ENCODE data around the gene SRSF3. TPM values are rescaled to one million over a fixed set of nuclear protein-coding genes. Genes with fewer than 3 reads are reported as not detected.
"Not testable (repeated sequence)": the region's sequence is repeated elsewhere in the genome, so short reads cannot be mapped to it uniquely, and the experiment has no call there.

SRSF3 gene
- total RNA-seq, 2 experiments from 2014 or later = 394 to 441 TPM

- Mint-ChIP-seq H3K4me1 (peaks cover 12% of the 10 kb centered on the region), H3K27ac (no peak overlapping the region), H3K9me3 (no peaks in the 10 kb centered on the region), H3K27me3 (no peaks in the 10 kb centered on the region), H3K36me3 (ENCODE audit: low read depth) (no peaks in the 10 kb centered on the region), H3K4me3 (no peak overlapping the region)
- DNase-seq = no peak
- POLR2A ChIA-PET = interaction anchor here (0.7 kb wide), 1 partner anchor 78 kb away, joined by 4 read pairs; no protein-coding TSS in a partner anchor
- CTCF ChIA-PET = interaction anchor here (0.6 to 1.3 kb wide), 4 partner anchors 15 to 1113 kb away, joined by 3 to 7 read pairs (median 4); no protein-coding TSS in a partner anchor
Observed at GRCh38 chr6:36580184-36580526, 14.0 kb upstream of the SRSF3 start.

GRCh38 chr6:36581716-36582115 is 12.4 kb upstream of the SRSF3 start:
- no peaks in the 10 kb centered on the region for H3K36me3 Mint-ChIP-seq (ENCODE audit: low read depth)
- DNase-seq = no peak
- no peaks in the 10 kb centered on the region for H3K9me3 Mint-ChIP-seq
- H3K4me3 Mint-ChIP-seq = no peak overlapping the region
- ChIA-PET CTCF (interaction anchor here (1.2 to 1.8 kb wide), 3 partner anchors 11 to 125 kb away, joined by 3 to 4 read pairs (median 3); no protein-coding TSS in a partner anchor), POLR2A (no interaction called here)
- H3K4me1 Mint-ChIP-seq = peaks cover 12% of the 10 kb centered on the region
- no peak overlapping the region for H3K27ac Mint-ChIP-seq
- no peaks in the 10 kb centered on the region for H3K27me3 Mint-ChIP-seq

GRCh38 chr6:36586606-36587005 is 7.6 kb upstream of the SRSF3 start:
- POLR2A ChIA-PET = no interaction called here
- no peak overlapping the region for H3K27ac Mint-ChIP-seq
- H3K4me3 Mint-ChIP-seq = no peak overlapping the region
- no peaks in the 10 kb centered on the region for H3K9me3 Mint-ChIP-seq
- CTCF ChIA-PET = interaction anchor here (1.7 kb wide), 1 partner anchor 246 kb away, joined by 3 read pairs; no protein-coding TSS in a partner anchor
- H3K36me3 Mint-ChIP-seq (ENCODE audit: low read depth) = no peaks in the 10 kb centered on the region
- H3K27me3 Mint-ChIP-seq = no peaks in the 10 kb centered on the region
- H3K4me1 Mint-ChIP-seq = peaks cover 9% of the 10 kb centered on the region
- no peak for DNase-seq

GRCh38 chr6:36589025-36589400 is 5.1 kb upstream of the SRSF3 start:
- H3K4me3 Mint-ChIP-seq; H3K27me3 Mint-ChIP-seq; H3K36me3 Mint-ChIP-seq (ENCODE audit: low read depth); H3K27ac Mint-ChIP-seq; DNase-seq; POLR2A ChIA-PET; H3K9me3 Mint-ChIP-seq: not testable (repeated sequence)
- H3K4me1 Mint-ChIP-seq = peaks cover 18% of the 10 kb centered on the region
- CTCF ChIA-PET = interaction anchor here (1.4 to 1.7 kb wide), 2 partner anchors 13 to 375 kb away, joined by 4 read pairs; no protein-coding TSS in a partner anchor

GRCh38 chr6:36590237-36590636 is 3.9 kb upstream of the SRSF3 start:
- Mint-ChIP-seq H3K36me3 (ENCODE audit: low read depth) (peaks cover 12% of the 10 kb centered on the region), H3K27me3 (no peaks in the 10 kb centered on the region), H3K4me1 (peaks cover 18% of the 10 kb centered on the region), H3K4me3 (no peak overlapping the region), H3K9me3 (no peaks in the 10 kb centered on the region), H3K27ac (no peak overlapping the region)
- DNase-seq = no peak
- POLR2A ChIA-PET = no interaction called here
- CTCF ChIA-PET = no interaction called here

- no peak for DNase-seq
- H3K27ac Mint-ChIP-seq = peak overlapping the region; percentile 91
- ChIA-PET POLR2A (no interaction called here), CTCF (no interaction called here)
- peaks cover 23% of the 10 kb centered on the region for H3K4me1 Mint-ChIP-seq
- no peaks in the 10 kb centered on the region for H3K9me3 Mint-ChIP-seq
- peaks cover 31% of the 10 kb centered on the region for H3K36me3 Mint-ChIP-seq (ENCODE audit: low read depth)
- H3K27me3 Mint-ChIP-seq = no peaks in the 10 kb centered on the region
- peak overlapping the region; percentile 76 for H3K4me3 Mint-ChIP-seq
Observed at GRCh38 chr6:36592221-36592655, 1.9 kb upstream of the SRSF3 start.

GRCh38 chr6:36593569-36594028 is 563 bp upstream of the SRSF3 start:
- peaks cover 43% of the 10 kb centered on the region for H3K36me3 Mint-ChIP-seq (ENCODE audit: low read depth)
- ChIA-PET POLR2A (no interaction called here), CTCF (no interaction called here)
- DNase-seq = peak; percentile 67
- H3K27me3 Mint-ChIP-seq = no peaks in the 10 kb centered on the region
- peak overlapping the region; percentile 100 for H3K27ac Mint-ChIP-seq
- H3K4me3 Mint-ChIP-seq = peak overlapping the region; percentile 98
- peaks cover 32% of the 10 kb centered on the region for H3K4me1 Mint-ChIP-seq
- no peaks in the 10 kb centered on the region for H3K9me3 Mint-ChIP-seq

GRCh38 chr6:36594816-36595643 is 868 bp downstream of the SRSF3 start:
- Mint-ChIP-seq H3K36me3 (ENCODE audit: low read depth) (peaks cover 58% of the 10 kb centered on the region), H3K9me3 (no peaks in the 10 kb centered on the region), H3K4me1 (peaks cover 47% of the 10 kb centered on the region), H3K27me3 (no peaks in the 10 kb centered on the region), H3K27ac (peak overlapping the region; percentile 100), H3K4me3 (peak overlapping the region; percentile 98)
- peak; percentile 39 for DNase-seq
- ChIA-PET POLR2A (interaction anchor here (0.6 kb wide), 1 partner anchor 154 kb away, joined by 3 read pairs; no protein-coding TSS in a partner anchor), CTCF (interaction anchor here (0.5 to 1.3 kb wide), 4 partner anchors 13 to 39 kb away, joined by 3 to 6 read pairs (median 4); no protein-coding TSS in a partner anchor)

GRCh38 chr6:36596356-36596755 is 2.2 kb downstream of the SRSF3 start:
- DNase-seq = no peak
- Mint-ChIP-seq H3K36me3 (ENCODE audit: low read depth) (peaks cover 70% of the 10 kb centered on the region), H3K27me3 (no peaks in the 10 kb centered on the region), H3K4me3 (peak overlapping the region; percentile 98), H3K4me1 (peaks cover 53% of the 10 kb centered on the region), H3K9me3 (no peaks in the 10 kb centered on the region), H3K27ac (peak overlapping the region; percentile 100)
- ChIA-PET CTCF (interaction anchor here (0.6 to 1.3 kb wide), 3 partner anchors 12 to 28 kb away, joined by 3 to 6 read pairs (median 4); no protein-coding TSS in a partner anchor), POLR2A (interaction anchor here (0.6 to 0.7 kb wide), 3 partner anchors 51 to 438 kb away, joined by 3 to 4 read pairs (median 3); no protein-coding TSS in a partner anchor)

GRCh38 chr6:36597775-36598174 is 3.6 kb downstream of the SRSF3 start:
- Mint-ChIP-seq H3K4me1 (peaks cover 56% of the 10 kb centered on the region), H3K36me3 (ENCODE audit: low read depth) (peaks cover 80% of the 10 kb centered on the region), H3K27me3 (no peaks in the 10 kb centered on the region), H3K4me3 (peak overlapping the region; percentile 98), H3K9me3 (no peaks in the 10 kb centered on the region), H3K27ac (peak overlapping the region; percentile 100)
- ChIA-PET CTCF (interaction anchor here (0.6 to 4.5 kb wide), 10 partner anchors 9 to 306 kb away, joined by 3 to 25 read pairs (median 4); no protein-coding TSS in a partner anchor), POLR2A (interaction anchor here (0.6 to 1.3 kb wide), 5 partner anchors 8 to 178 kb away, joined by 3 to 7 read pairs (median 4); no protein-coding TSS in a partner anchor)
- DNase-seq = no peak

- Mint-ChIP-seq H3K4me1 (peaks cover 57% of the 10 kb centered on the region), H3K27me3 (no peaks in the 10 kb centered on the region), H3K27ac (peak overlapping the region; percentile 68), H3K9me3 (no peaks in the 10 kb centered on the region), H3K4me3 (peak overlapping the region; percentile 98), H3K36me3 (ENCODE audit: low read depth) (peaks cover 83% of the 10 kb centered on the region)
- ChIA-PET POLR2A (interaction anchor here (1.0 to 1.3 kb wide), 2 partner anchors 53 to 70 kb away, joined by 4 to 5 read pairs; no protein-coding TSS in a partner anchor), CTCF (interaction anchor here (1.3 to 4.5 kb wide), 6 partner anchors 8 to 307 kb away, joined by 3 to 25 read pairs (median 4); no protein-coding TSS in a partner anchor)
- DNase-seq = no peak
Observed at GRCh38 chr6:36598326-36598725, 4.2 kb downstream of the SRSF3 start.

GRCh38 chr6:36598739-36599318 is 4.7 kb downstream of the SRSF3 start:
- POLR2A ChIA-PET = interaction anchor here (1.0 to 1.3 kb wide), 2 partner anchors 53 to 70 kb away, joined by 4 to 5 read pairs; no protein-coding TSS in a partner anchor
- Mint-ChIP-seq H3K36me3 (ENCODE audit: low read depth) (peaks cover 88% of the 10 kb centered on the region), H3K27me3 (no peaks in the 10 kb centered on the region), H3K4me1 (peaks cover 58% of the 10 kb centered on the region), H3K4me3 (peak overlapping the region; percentile 98), H3K9me3 (no peaks in the 10 kb centered on the region), H3K27ac (peak overlapping the region; percentile 68)
- CTCF ChIA-PET = interaction anchor here (0.6 to 4.5 kb wide), 8 partner anchors 8 to 307 kb away, joined by 3 to 25 read pairs (median 4); no protein-coding TSS in a partner anchor
- DNase-seq = no peak

All from activated CD4-positive, alpha-beta T cell treated with anti-CD3 and anti-CD28 coated beads, Interleukin-2, amount 10 ng/mL, durations not matched to agents 7 days and 5 days (primary cell).